Activated naive CD4-positive, alpha-beta T cell treated with anti-CD3 and anti-CD28 coated beads, Interleukin-2, amount 10 ng/mL, durations not matched to agents 7 days and 5 days (primary cell): ENCODE results near the gene ARFGAP3.

ENCODE experiments used
- CTCF ChIA-PET: fragments of 350-600 bp; sonication (Branson Sonifier 250); formaldehyde crosslinking; loops from one replicate; lab custom pipeline; 2021; ENCODE audit warnings: antibody characterized with exemption; lab: Charles Lee
- DNase-seq: peaks from one replicate; pipeline ENCODE4 v3.0.0-alpha.2; 2020
- H3K27ac Mint-ChIP-seq: one replicate; pipeline ENCODE4 v1.8.0; 2021; ENCODE audit warnings: mild to moderate bottlenecking, moderate library complexity, mixed read lengths
- H3K27me3 Mint-ChIP-seq: one replicate; pipeline ENCODE4 v1.8.0; 2021; ENCODE audit warnings: mild to moderate bottlenecking, mixed read lengths
- H3K36me3 Mint-ChIP-seq: one replicate; pipeline ENCODE4 v1.8.0; 2021; ENCODE audit warnings: mixed read lengths
- H3K4me1 Mint-ChIP-seq: one replicate; pipeline ENCODE4 v1.8.0; 2021; ENCODE audit warnings: mixed read lengths
- H3K4me3 Mint-ChIP-seq: one replicate; pipeline ENCODE4 v1.8.0; 2021; ENCODE audit warnings: mild to moderate bottlenecking, moderate library complexity, mixed read lengths
- H3K9me3 Mint-ChIP-seq: one replicate; pipeline ENCODE4 v1.8.0; 2021; ENCODE audit warnings: mixed read lengths

The ARFGAP3 gene

DNA sequence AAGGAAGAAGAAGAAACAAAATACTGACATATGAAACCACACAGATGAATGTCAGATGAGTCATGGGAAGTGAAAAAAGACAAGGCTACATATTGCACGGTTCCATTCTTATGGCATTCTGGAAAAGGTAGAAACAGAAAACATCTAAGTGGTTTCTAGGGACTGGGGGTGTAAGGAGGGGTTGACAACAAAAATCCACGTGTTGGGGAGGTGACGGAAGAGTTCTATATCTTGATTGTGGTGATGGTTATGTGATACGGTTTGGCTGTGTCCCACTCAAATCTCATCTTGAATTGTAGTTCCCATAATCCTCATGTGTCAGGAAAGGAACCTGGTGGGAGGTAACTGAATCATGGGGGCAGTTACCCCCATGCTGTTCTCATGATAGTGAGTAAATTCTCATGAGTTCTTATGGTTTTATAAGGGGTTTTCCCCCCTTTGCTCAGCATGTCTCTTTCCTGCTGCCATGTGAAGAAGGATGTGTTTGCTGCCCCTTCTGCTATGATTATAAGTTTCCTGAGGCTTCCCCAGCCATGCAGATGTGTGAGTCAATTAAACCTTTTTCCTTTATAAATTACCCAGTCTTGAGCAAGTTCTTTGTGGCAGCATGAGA is 6.4 kb upstream of the ARFGAP3 start:
- Mint-ChIP-seq H3K4me3 (no peak overlapping the region), H3K27ac (no peak overlapping the region), H3K9me3 (peaks cover 7% of the 10 kb centered on the region), H3K27me3 (peaks cover 5% of the 10 kb centered on the region), H3K36me3 (peaks cover 2% of the 10 kb centered on the region), H3K4me1 (peaks cover 9% of the 10 kb centered on the region)
- peak; percentile 28 for DNase-seq
- CTCF ChIA-PET: no interaction called here

GRCh38 chr22:42862045-42862734 is 5.1 kb upstream of the ARFGAP3 start:
- H3K4me3 Mint-ChIP-seq: no peak overlapping the region
- peaks cover 7% of the 10 kb centered on the region for H3K9me3 Mint-ChIP-seq
- H3K4me1 Mint-ChIP-seq: peaks cover 10% of the 10 kb centered on the region
- CTCF ChIA-PET: no interaction called here
- DNase-seq: no peak
- peaks cover 2% of the 10 kb centered on the region for H3K36me3 Mint-ChIP-seq
- H3K27me3 Mint-ChIP-seq: peaks cover 5% of the 10 kb centered on the region
- no peak overlapping the region for H3K27ac Mint-ChIP-seq

- peaks cover 7% of the 10 kb centered on the region for H3K9me3 Mint-ChIP-seq
Observed at GRCh38 chr22:42860968-42861367, 3.9 kb upstream of the ARFGAP3 start.

GRCh38 chr22:42857845-42858481 is 890 bp upstream of the ARFGAP3 start:
- Mint-ChIP-seq H3K27ac (peak overlapping the region; percentile 52), H3K36me3 (no peaks in the 10 kb centered on the region), H3K9me3 (no peaks in the 10 kb centered on the region), H3K27me3 (peaks cover 5% of the 10 kb centered on the region), H3K4me1 (peaks cover 11% of the 10 kb centered on the region), H3K4me3 (no peak overlapping the region)
- no peak for DNase-seq
- CTCF ChIA-PET: interaction anchor here (4.2 kb wide), 1 partner anchor 10 kb away, joined by 33 read pairs; no protein-coding TSS in a partner anchor

More at GRCh38 chr22:42860968-42861367, 3.9 kb upstream of the ARFGAP3 start:
- CTCF ChIA-PET: interaction anchor here (1.1 kb wide), 1 partner anchor 173 kb away, joined by 3 read pairs; no protein-coding TSS in a partner anchor
- no peak overlapping the region for H3K4me3 Mint-ChIP-seq
- H3K4me1 Mint-ChIP-seq: peaks cover 13% of the 10 kb centered on the region
- peaks cover 2% of the 10 kb centered on the region for H3K36me3 Mint-ChIP-seq
- H3K27ac Mint-ChIP-seq: no peak overlapping the region
- DNase-seq: no peak
- peaks cover 5% of the 10 kb centered on the region for H3K27me3 Mint-ChIP-seq

GRCh38 chr22:42856179-42856864 is 751 bp downstream of the ARFGAP3 start:
- Mint-ChIP-seq H3K4me1 (peaks cover 11% of the 10 kb centered on the region), H3K4me3 (peak overlapping the region; percentile 83), H3K9me3 (no peaks in the 10 kb centered on the region), H3K27ac (peak overlapping the region; percentile 91), H3K27me3 (peaks cover 4% of the 10 kb centered on the region), H3K36me3 (no peaks in the 10 kb centered on the region)
- DNase-seq: peak; percentile 79
- CTCF ChIA-PET: interaction anchor here (0.7 to 4.2 kb wide), 2 partner anchors 11 to 15 kb away, joined by 3 to 33 read pairs; no protein-coding TSS in a partner anchor

- Mint-ChIP-seq H3K27ac (peak overlapping the region; percentile 91), H3K9me3 (no peaks in the 10 kb centered on the region), H3K36me3 (no peaks in the 10 kb centered on the region), H3K27me3 (no peaks in the 10 kb centered on the region), H3K4me1 (peaks cover 11% of the 10 kb centered on the region), H3K4me3 (peak overlapping the region; percentile 83)
- CTCF ChIA-PET: interaction anchor here (0.7 to 4.2 kb wide), 2 partner anchors 12 to 14 kb away, joined by 3 to 33 read pairs; no protein-coding TSS in a partner anchor
- DNase-seq: no peak
Observed at GRCh38 chr22:42855721-42856120, 1.4 kb downstream of the ARFGAP3 start.

GRCh38 chr22:42855211-42855610 is 1.9 kb downstream of the ARFGAP3 start:
- no peak for DNase-seq
- Mint-ChIP-seq H3K9me3 (no peaks in the 10 kb centered on the region), H3K4me1 (peaks cover 11% of the 10 kb centered on the region), H3K27ac (peak overlapping the region; percentile 49), H3K27me3 (no peaks in the 10 kb centered on the region), H3K4me3 (peak overlapping the region; percentile 57), H3K36me3 (no peaks in the 10 kb centered on the region)
- CTCF ChIA-PET: interaction anchor here (4.2 kb wide), 1 partner anchor 12 kb away, joined by 33 read pairs; no protein-coding TSS in a partner anchor

DNA sequence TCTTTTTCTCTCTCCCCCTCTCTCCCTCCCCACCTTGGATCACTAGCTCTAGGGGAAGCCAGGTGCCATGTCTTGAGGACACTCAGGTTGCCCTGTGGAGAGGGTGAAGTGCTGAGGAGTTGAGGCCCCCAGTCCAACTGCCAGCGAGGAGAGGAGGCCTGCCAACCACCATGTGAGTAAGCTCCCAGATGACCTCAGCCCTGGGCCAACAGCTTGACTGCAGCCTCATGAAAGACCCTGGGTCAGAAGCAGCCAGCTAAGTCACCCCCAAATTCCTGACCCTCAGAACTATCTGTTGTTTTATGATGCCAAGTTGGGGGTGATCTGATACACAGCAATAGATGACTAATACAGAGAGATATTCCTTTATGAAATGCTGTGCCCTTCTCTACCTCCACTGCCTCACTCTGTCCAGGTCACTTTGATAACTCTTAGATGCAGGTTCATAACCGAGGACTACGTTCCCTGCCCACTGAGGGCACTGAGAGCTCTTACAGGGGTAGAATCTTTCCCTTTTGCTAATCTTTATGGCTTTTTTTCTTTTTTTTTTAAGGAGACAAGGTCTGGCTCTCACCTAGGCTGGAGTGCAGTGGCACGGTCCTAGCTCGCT is 8.0 kb downstream of the ARFGAP3 start:
- Mint-ChIP-seq H3K4me1 (peaks cover 4% of the 10 kb centered on the region), H3K9me3 (no peaks in the 10 kb centered on the region), H3K4me3 (no peak overlapping the region), H3K27me3 (no peaks in the 10 kb centered on the region), H3K36me3 (peaks cover 17% of the 10 kb centered on the region), H3K27ac (no peak overlapping the region)
- no peak for DNase-seq
- CTCF ChIA-PET: interaction anchor here (2.2 kb wide), 1 partner anchor 19 kb away, joined by 7 read pairs; no protein-coding TSS in a partner anchor

GRCh38 chr22:42847110-42847509 is 10.0 kb downstream of the ARFGAP3 start:
- no peaks in the 10 kb centered on the region for H3K27me3 Mint-ChIP-seq
- no peak for DNase-seq
- H3K36me3 Mint-ChIP-seq: peaks cover 24% of the 10 kb centered on the region
- no peak overlapping the region for H3K4me3 Mint-ChIP-seq
- H3K4me1 Mint-ChIP-seq: peaks cover 10% of the 10 kb centered on the region
- CTCF ChIA-PET: no interaction called here
- H3K27ac Mint-ChIP-seq: no peak overlapping the region
- no peaks in the 10 kb centered on the region for H3K9me3 Mint-ChIP-seq

DNA sequence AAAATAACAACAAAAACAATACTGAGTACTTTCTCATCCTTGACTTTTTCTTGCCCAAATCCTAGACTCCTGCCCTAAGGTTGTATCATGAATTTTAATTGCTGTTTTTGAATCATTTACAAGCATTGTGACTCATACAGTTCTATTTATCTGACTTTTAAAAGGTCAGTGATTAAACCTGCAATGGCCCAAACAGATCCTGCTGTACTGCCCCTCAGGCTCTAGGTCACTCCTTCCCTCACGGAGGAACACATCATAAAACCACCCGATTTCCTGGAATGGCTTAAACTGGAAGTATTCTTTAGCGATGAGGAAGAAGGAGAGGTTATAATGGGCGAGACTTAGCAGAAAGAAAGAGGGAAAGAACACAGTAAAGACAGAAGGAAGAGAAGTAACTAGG is 12.3 kb downstream of the ARFGAP3 start:
- no peak for DNase-seq

DNA sequence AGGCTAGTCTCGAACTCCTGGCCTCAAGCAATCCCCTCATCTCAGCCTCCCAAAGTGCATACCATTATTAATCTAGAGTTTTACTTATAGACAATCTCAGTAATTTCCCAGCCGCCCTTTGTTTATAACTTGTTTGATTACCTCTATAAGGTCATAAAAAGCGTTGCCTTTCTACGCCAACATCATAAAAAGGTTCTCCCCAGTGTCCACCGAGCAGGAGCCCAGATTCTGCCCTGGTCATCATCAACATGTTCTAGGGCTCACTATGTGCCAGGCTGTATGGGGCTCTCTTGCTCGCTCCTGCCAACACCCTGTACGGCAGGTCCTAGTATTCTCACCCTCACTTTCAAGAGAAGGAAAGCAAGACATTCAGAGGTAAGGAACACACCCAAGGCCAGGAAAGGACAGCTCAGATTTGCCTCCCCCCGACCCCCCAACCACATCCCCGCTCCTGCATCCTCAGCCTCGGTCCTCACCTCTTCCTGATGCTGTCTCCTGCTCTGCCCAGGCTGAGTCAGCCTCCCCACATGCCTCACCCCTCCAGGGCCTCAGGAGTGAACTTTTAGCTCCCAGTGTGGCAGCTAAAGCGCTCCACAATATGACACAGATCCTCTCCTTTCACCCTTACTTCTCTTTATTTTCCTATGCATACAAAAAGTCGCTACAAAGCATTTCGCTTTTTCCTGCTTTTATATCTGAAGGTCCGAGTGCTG is 14.3 kb downstream of the ARFGAP3 start:
- DNase-seq: no peak
- H3K9me3 Mint-ChIP-seq: no peaks in the 10 kb centered on the region
- H3K4me3 Mint-ChIP-seq: no peak overlapping the region
- H3K27ac Mint-ChIP-seq: no peak overlapping the region
- peaks cover 20% of the 10 kb centered on the region for H3K4me1 Mint-ChIP-seq
- CTCF ChIA-PET: interaction anchor here (1.7 kb wide), 1 partner anchor 25 kb away, joined by 4 read pairs; no protein-coding TSS in a partner anchor
- H3K36me3 Mint-ChIP-seq: peaks cover 28% of the 10 kb centered on the region
- H3K27me3 Mint-ChIP-seq: no peaks in the 10 kb centered on the region

More for the DNA sequence above, 12.3 kb downstream of the ARFGAP3 start:
- Mint-ChIP-seq H3K36me3 (peaks cover 28% of the 10 kb centered on the region), H3K27ac (no peak overlapping the region), H3K27me3 (no peaks in the 10 kb centered on the region), H3K9me3 (no peaks in the 10 kb centered on the region), H3K4me1 (peaks cover 19% of the 10 kb centered on the region), H3K4me3 (no peak overlapping the region)
- CTCF ChIA-PET: interaction anchor here (0.9 kb wide), 1 partner anchor 23 kb away, joined by 3 read pairs; no protein-coding TSS in a partner anchor

DNA sequence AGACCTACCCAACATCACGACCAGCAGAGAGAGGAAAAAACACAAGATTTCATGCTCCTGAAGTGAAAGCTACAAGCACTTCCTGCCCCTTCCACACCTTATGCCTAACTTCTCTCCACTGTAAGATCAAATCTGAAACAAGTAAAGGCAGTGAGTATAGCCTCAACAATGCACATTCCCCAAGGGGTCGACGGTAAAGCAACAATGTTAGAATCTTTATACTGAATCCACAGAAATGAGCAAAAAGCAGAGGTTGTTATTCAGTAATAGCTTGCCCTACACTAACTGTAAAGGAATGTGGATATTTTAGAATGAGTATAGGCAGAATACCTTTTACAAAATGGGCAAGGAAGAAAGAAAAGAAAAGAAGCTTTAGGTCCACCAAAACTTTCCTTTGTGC is 15.6 kb downstream of the ARFGAP3 start:
- CTCF ChIA-PET: interaction anchor here (0.7 to 1.7 kb wide), 3 partner anchors 14 to 193 kb away, joined by 3 to 4 read pairs (median 3); no protein-coding TSS in a partner anchor
- Mint-ChIP-seq H3K36me3 (peaks cover 32% of the 10 kb centered on the region), H3K27ac (no peak overlapping the region), H3K27me3 (no peaks in the 10 kb centered on the region), H3K4me1 (peaks cover 20% of the 10 kb centered on the region), H3K9me3 (no peaks in the 10 kb centered on the region), H3K4me3 (no peak overlapping the region)
- no peak for DNase-seq

GRCh38 chr22:42837556-42837955 is 19.5 kb downstream of the ARFGAP3 start:
- Mint-ChIP-seq H3K9me3 (no peaks in the 10 kb centered on the region), H3K4me3 (no peak overlapping the region), H3K27ac (no peak overlapping the region), H3K36me3 (peaks cover 21% of the 10 kb centered on the region), H3K27me3 (no peaks in the 10 kb centered on the region), H3K4me1 (peaks cover 9% of the 10 kb centered on the region)
- DNase-seq: no peak
- CTCF ChIA-PET: interaction anchor here (0.9 kb wide), 1 partner anchor 30 kb away, joined by 3 read pairs; no protein-coding TSS in a partner anchor
